GM23248 (cell line): ENCODE measurements around the gene TMEM43.

Source experiments
- EZH2 ChIP-seq: fragments of 200-600 bp; sonication (generic); IDR thresholded peaks from 2 replicates; pipeline ENCODE4 v1.6.1; 2018; ENCODE audit warnings: antibody characterized with exemption, mild to moderate bottlenecking; ENCODE audit not compliant: insufficient read depth, poor library complexity, severe bottlenecking
- EZH2phosphoT487 ChIP-seq: fragments of 200-600 bp; sonication (generic); IDR thresholded peaks from 2 replicates; pipeline ENCODE4 v1.6.1; 2018; ENCODE audit warnings: antibody characterized with exemption, moderate library complexity, mild to moderate bottlenecking, low read depth; ENCODE audit not compliant: insufficient read depth

DNA sequence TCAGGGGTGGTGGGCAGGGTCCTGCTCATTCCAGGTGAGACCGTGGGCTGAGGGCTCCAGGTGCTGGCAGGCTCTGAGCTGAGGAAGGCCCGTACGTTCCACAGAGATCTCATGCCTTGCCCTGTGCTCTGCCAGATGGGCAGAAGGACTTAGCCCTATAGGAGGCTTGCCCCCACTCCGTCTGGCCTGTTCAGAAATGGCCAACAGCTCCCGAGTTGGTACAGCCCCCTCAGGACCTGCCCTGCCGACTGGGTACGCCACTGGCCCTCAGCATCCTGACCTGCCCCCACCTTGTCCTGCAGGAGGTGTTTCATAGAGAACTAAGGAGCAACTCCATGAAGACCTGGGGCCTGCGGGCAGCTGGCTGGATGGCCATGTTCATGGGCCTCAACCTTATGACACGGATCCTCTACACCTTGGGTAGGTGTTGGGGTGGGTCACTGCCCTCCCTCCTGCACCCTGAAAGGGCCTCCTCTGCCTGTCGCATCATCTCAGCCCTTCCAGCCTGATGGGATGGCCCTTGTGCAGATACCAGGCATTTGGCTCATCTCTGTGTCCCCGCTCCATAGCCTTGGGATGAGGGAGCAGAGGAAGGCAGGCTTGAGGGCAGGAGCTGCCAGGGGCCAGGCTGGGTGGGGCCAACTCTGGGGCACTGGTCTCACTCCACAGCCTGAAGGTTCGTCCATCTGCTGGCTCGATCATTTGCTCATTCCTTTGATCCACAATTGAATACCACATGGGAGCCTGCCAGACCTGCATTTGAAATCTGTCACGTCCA, 14.2 kb downstream of the TMEM43 start:
- no peak for TF ChIP-seq EZH2phosphoT487
- no peak for TF ChIP-seq EZH2
